K562 (cell line): ENCODE data around the gene SYF2. TPM values are rescaled to one million over a fixed set of nuclear protein-coding genes. Genes with fewer than 3 reads are reported as not detected.

Experiments used
- ATF3 ChIP-seq, 2 experiments: fragments of 450-650 bp in 1 of 2; sonication (generic) in 1 of 2; formaldehyde crosslinking in 1 of 2; IDR thresholded peaks in 1 of 2; conservative IDR thresholded peaks in 1 of 2; 2 replicates each; pipeline versions ENCODE4 v1.6.1 to v1.8.1; 2016 to 2023; ENCODE audit warnings: mild to moderate bottlenecking in 2 of 2, moderate library complexity in 2 of 2, inconsistent platforms in 1 of 2, missing genetic modification reagents in 1 of 2
- CHCHD3 ChIP-seq: fragments of 250-450 bp; sonication (Bioruptor Pico); IDR thresholded peaks from 2 replicates; pipeline ENCODE4 v2.1.2; 2022; ENCODE audit warnings: mild to moderate bottlenecking
- EP400 ChIP-seq: fragments of 450-650 bp; IDR thresholded peaks from 2 replicates; pipeline ENCODE4 v1.6.1; 2017; ENCODE audit warnings: antibody characterized with exemption, mild to moderate bottlenecking, moderate library complexity
- FOS ChIP-seq: IDR thresholded peaks from 3 replicates; pipeline ENCODE4 v1.6.1; 2011; ENCODE audit not compliant: insufficient read length; ENCODE audit errors: extremely low read depth
- FOXP1 ChIP-seq: sonication (generic); formaldehyde crosslinking; IDR thresholded peaks from 2 replicates; pipeline ENCODE4 v1.8.0; 2022; ENCODE audit warnings: mild to moderate bottlenecking, missing genetic modification reagents
- MEF2A ChIP-seq: IDR thresholded peaks from 2 replicates; pipeline ENCODE4 v1.6.1; 2011; ENCODE audit warnings: low read depth, mild to moderate bottlenecking, low read length, moderate library complexity; ENCODE audit not compliant: control insufficient read depth
- NBN ChIP-seq: fragments of 450-650 bp; IDR thresholded peaks from 2 replicates; pipeline ENCODE4 v1.6.1; 2016; ENCODE audit warnings: low read depth, mild to moderate bottlenecking
- NCOR1 ChIP-seq: fragments of 450-650 bp; IDR thresholded peaks from 2 replicates; pipeline ENCODE4 v1.6.1; 2016; ENCODE audit warnings: mild to moderate bottlenecking, moderate library complexity
- NR4A1 ChIP-seq, 2 experiments: fragments of 250-450 bp in 1 of 2; fragments of 450-650 bp in 1 of 2; sonication (Bioruptor Pico) in 1 of 2; IDR thresholded peaks; 2 replicates each; pipeline versions ENCODE4 v1.4.0 to v1.6.1; 2016 to 2020; ENCODE audit warnings: mild to moderate bottlenecking in 2 of 2, missing compliant biosample characterization in 1 of 2, missing genetic modification characterization in 1 of 2, moderate library complexity in 1 of 2
- OTX1 ChIP-seq: fragments of 450-650 bp; formaldehyde crosslinking; IDR thresholded peaks from 2 replicates; pipeline ENCODE4 v1.4.0; 2022; ENCODE audit warnings: mild to moderate bottlenecking
- RBM17 ChIP-seq: fragments of 200-400 bp; formaldehyde crosslinking; IDR thresholded peaks from 2 replicates; pipeline ENCODE4 v1.6.1; 2017; ENCODE audit warnings: low read depth, mild to moderate bottlenecking, low read length, borderline replicate concordance
- RUNX1 ChIP-seq: sonication (generic); IDR thresholded peaks from 2 replicates; pipeline ENCODE4 v1.6.1; 2016; ENCODE audit warnings: antibody characterized with exemption, low read depth
- SIN3B ChIP-seq: fragments of 450-650 bp; IDR thresholded peaks from 2 replicates; pipeline ENCODE4 v1.6.1; 2017; ENCODE audit warnings: low read depth, mild to moderate bottlenecking, moderate library complexity
- SMAD2 ChIP-seq: fragments of 150-350 bp; IDR thresholded peaks from 2 replicates; pipeline ENCODE4 v1.6.1; 2014; ENCODE audit warnings: low read depth, mild to moderate bottlenecking, low read length
- SREBF2 ChIP-seq: sonication (generic); formaldehyde crosslinking; IDR thresholded peaks from 2 replicates; pipeline ENCODE4 v1.4.0; 2020; ENCODE audit warnings: mild to moderate bottlenecking, missing genetic modification reagents
- TRIM28 ChIP-seq: fragments of 450-650 bp; IDR thresholded peaks from 2 replicates; pipeline ENCODE4 v1.6.1; 2017
- ZNF444 ChIP-seq: fragments of 250-450 bp; sonication (Bioruptor Pico); IDR thresholded peaks from 2 replicates; pipeline ENCODE4 v1.4.0; 2020; ENCODE audit warnings: mild to moderate bottlenecking, moderate library complexity
- ZNF589 ChIP-seq: fragments of 200-800 bp; sonication (Bioruptor generic); IDR thresholded peaks from 2 replicates; pipeline ENCODE4 v1.6.1; 2016; ENCODE audit warnings: low read depth, missing genetic modification characterization, missing compliant biosample characterization
- polyA plus RNA-seq, 8 experiments: library from polyadenylated mRNA; depleted of rRNA in 4 of 8; stranded (reverse) in 5 of 8; unstranded in 3 of 8; fragments of >200 nt; fragmentation: Nextera tagmentation in 2 of 8; fragmentation: Illumina TruSeq in 1 of 8; extraction: Ambion mirVana in 2 of 8; extraction: Trizol in 1 of 8; gene quantifications; 2 replicates each; pipeline versions ENCODE4 v1.2.1 to v1.2.3, GENCODE V29; 2011 to 2014; ENCODE audit warnings: inconsistent platforms in 1 of 8, missing spikeins in 1 of 8
- total RNA-seq, 7 experiments: library from RNA; depleted of rRNA in 6 of 7; stranded (reverse); fragments of >200 nt in 6 of 7; fragmentation: Illumina TruSeq in 2 of 7; extraction: Trizol in 2 of 7; gene quantifications; 2 replicates each; pipeline versions ENCODE4 v1.2.1 to v1.2.3, GENCODE V29; 2011 to 2021; ENCODE audit warnings: low replicate concordance in 1 of 7
- TF ChIP-seq, protein P1 (sequence below), 3 experiments: fragments of 200-800 bp in 1 of 3; fragments of 250-450 bp in 1 of 3; fragments of 450-650 bp in 1 of 3; sonication (Bioruptor Pico) in 1 of 3; sonication (Bioruptor generic) in 1 of 3; formaldehyde crosslinking in 1 of 3; IDR thresholded peaks; 2 replicates each; pipeline versions ENCODE4 v1.6.1 to v1.8.0; 2016 to 2022; ENCODE audit warnings: mild to moderate bottlenecking in 2 of 3, missing genetic modification characterization in 2 of 3, missing compliant biosample characterization in 1 of 3, moderate library complexity in 1 of 3
- TF ChIP-seq, protein P2 (sequence below): fragments of 450-650 bp; formaldehyde crosslinking; IDR thresholded peaks from 2 replicates; pipeline ENCODE4 v1.4.0; 2020; ENCODE audit warnings: mild to moderate bottlenecking, moderate library complexity

SYF2 gene
- total and polyA plus RNA-seq, 9 of the 15 experiments (the other 6 are each of a cell fraction or from before 2014, with no cell fraction given), result 20.9 to 69.0 (median 43.2) TPM

GRCh38 chr1:25239681-25240541 is 7.6 kb upstream of the SYF2 start (continued):
- TF ChIP-seq ZNF589 (CRISPR knock-in tag), result peak; percentile 67; the same call in 1 of the 2 replicates
- TF ChIP-seq SMAD2, result no peak
- TF ChIP-seq SREBF2, result no peak
- 0 out of 2 replicates have a peak, but pooled peaks have one; percentile 45 for TF ChIP-seq TRIM28
- no peak for TF ChIP-seq FOS
- TF ChIP-seq NR4A1 (CRISPR knock-in tag; IDR thresholded peaks at IDR 0.05), result peak; percentile 59; the same call in 1 of the 2 replicates
- peak; percentile 10; the same call in 1 of the 2 replicates for TF ChIP-seq NR4A1 (tag; IDR thresholded peaks at IDR 0.05)
- TF ChIP-seq RBM17, result no peak
- 0 out of 2 replicates have a peak, but pooled peaks have one; percentile 18 for TF ChIP-seq ZNF444 (CRISPR knock-in tag)
- TF ChIP-seq CHCHD3 (CRISPR knock-in tag), result no peak; the same call in 1 of the 2 replicates
- TF ChIP-seq EP400, result peak; percentile 78
- TF ChIP-seq SIN3B, result peak; percentile 74; the same call in 1 of the 2 replicates
- TF ChIP-seq, protein P1, sequence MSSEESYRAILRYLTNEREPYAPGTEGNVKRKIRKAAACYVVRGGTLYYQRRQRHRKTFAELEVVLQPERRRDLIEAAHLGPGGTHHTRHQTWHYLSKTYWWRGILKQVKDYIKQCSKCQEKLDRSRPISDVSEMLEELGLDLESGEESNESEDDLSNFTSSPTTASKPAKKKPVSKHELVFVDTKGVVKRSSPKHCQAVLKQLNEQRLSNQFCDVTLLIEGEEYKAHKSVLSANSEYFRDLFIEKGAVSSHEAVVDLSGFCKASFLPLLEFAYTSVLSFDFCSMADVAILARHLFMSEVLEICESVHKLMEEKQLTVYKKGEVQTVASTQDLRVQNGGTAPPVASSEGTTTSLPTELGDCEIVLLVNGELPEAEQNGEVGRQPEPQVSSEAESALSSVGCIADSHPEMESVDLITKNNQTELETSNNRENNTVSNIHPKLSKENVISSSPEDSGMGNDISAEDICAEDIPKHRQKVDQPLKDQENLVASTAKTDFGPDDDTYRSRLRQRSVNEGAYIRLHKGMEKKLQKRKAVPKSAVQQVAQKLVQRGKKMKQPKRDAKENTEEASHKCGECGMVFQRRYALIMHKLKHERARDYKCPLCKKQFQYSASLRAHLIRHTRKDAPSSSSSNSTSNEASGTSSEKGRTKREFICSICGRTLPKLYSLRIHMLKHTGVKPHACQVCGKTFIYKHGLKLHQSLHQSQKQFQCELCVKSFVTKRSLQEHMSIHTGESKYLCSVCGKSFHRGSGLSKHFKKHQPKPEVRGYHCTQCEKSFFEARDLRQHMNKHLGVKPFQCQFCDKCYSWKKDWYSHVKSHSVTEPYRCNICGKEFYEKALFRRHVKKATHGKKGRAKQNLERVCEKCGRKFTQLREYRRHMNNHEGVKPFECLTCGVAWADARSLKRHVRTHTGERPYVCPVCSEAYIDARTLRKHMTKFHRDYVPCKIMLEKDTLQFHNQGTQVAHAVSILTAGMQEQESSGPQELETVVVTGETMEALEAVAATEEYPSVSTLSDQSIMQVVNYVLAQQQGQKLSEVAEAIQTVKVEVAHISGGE (CRISPR knock-in tag; IDR thresholded peaks at IDR 0.05), result peak in 2 of 3 experiments; percentile 70 to 96; a peak in 4 of 6 replicates
- TF ChIP-seq, protein P2, sequence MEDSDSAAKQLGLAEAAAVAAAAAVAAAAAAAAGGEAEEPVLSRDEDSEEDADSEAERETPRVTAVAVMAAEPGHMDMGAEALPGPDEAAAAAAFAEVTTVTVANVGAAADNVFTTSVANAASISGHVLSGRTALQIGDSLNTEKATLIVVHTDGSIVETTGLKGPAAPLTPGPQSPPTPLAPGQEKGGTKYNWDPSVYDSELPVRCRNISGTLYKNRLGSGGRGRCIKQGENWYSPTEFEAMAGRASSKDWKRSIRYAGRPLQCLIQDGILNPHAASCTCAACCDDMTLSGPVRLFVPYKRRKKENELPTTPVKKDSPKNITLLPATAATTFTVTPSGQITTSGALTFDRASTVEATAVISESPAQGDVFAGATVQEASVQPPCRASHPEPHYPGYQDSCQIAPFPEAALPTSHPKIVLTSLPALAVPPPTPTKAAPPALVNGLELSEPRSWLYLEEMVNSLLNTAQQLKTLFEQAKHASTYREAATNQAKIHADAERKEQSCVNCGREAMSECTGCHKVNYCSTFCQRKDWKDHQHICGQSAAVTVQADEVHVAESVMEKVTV (CRISPR knock-in tag), result peak; percentile 13; the same call in 1 of the 2 replicates
- peak; percentile 84; the same call in 1 of the 2 replicates for TF ChIP-seq RUNX1
- no peak for TF ChIP-seq MEF2A
- peak; percentile 41; the same call in 1 of the 2 replicates for TF ChIP-seq OTX1 (CRISPR knock-in tag)
- TF ChIP-seq NCOR1, result peak; percentile 37; the same call in 1 of the 2 replicates
- peak; percentile 67; the same call in 1 of the 2 replicates for TF ChIP-seq NBN
- TF ChIP-seq FOXP1, result no peak
- no peak; the same call in 1 of the 2 replicates for TF ChIP-seq ATF3 (IDR thresholded peaks at IDR 0.05)
- no peak for TF ChIP-seq ATF3 (CRISPR knock-in tag; conservative IDR thresholded peaks at IDR 0.05)
